Adrenal gland (tissue), 19 donors: ENCODE measurements around the gene ZNF697. TPM values are rescaled to one million over a fixed set of nuclear protein-coding genes. Genes with fewer than 3 reads are reported as not detected.
"Not testable (repeated sequence)": the region's sequence is repeated elsewhere in the genome, so short reads cannot be mapped to it uniquely, and the experiment has no call there.

Source experiments
- DNase-seq, 7 donors: peaks; one replicate each; pipeline ENCODE4 v3.0.0-alpha.2; 2019 to 2020
- H3K27ac ChIP-seq, 5 donors: fragments of 200-600 bp; sonication (generic) in 4 of 5; 1 replicate in 3 of 5; 2 replicates in 2 of 5; pipeline versions ENCODE4 v1.5.1 to v1.8.0; 2016 to 2020; ENCODE audit warnings: mild to moderate bottlenecking in 1 of 5
- H3K27me3 ChIP-seq: fragments of 200-600 bp; 2 replicates; pipeline ENCODE4 v1.8.0; 2021
- H3K36me3 ChIP-seq, 2 donors: fragments of 200-600 bp; replicated peaks in 1 of 2; 1 replicate in 1 of 2; 2 replicates in 1 of 2; pipeline versions ENCODE4 v1.5.1 to v1.8.0; 2018 to 2022
- H3K4me1 ChIP-seq, 2 donors: fragments of 200-600 bp; replicated peaks in 1 of 2; 1 replicate in 1 of 2; 2 replicates in 1 of 2; pipeline versions ENCODE4 v1.5.1 to v1.8.0; 2018 to 2021
- H3K4me3 ChIP-seq, 4 donors: fragments of 200-600 bp; sonication (generic) in 3 of 4; one replicate each; pipeline ENCODE4 v1.5.1; 2016 to 2018
- H3K9me3 ChIP-seq, 3 donors: fragments of 200-600 bp; sonication (generic) in 1 of 3; replicated peaks in 1 of 3; 1 replicate in 2 of 3; 2 replicates in 1 of 3; pipeline versions ENCODE4 v1.5.1 to v1.8.0; 2016 to 2021
- POLR2A ChIP-seq, 2 donors: fragments of 450-650 bp; IDR thresholded peaks; one replicate each; pipeline ENCODE4 v1.6.1; 2017; ENCODE audit warnings: antibody characterized with exemption in 2 of 2, mild to moderate bottlenecking in 2 of 2, moderate library complexity in 1 of 2
- WGBS, 4 donors: extraction: QIAGEN DNeasy Blood & Tissue Kit in 2 of 4; methylation state at CpG; one replicate each; pipeline versions ENCODE4 v1.1.5 to v1.1.7; 2013 to 2017; 5-methylcytosine and 5-hydroxymethylcytosine counted together
- intact Hi-C, 2 donors: fragments of 100-400 bp; cut with DNase I; formaldehyde crosslinking; loops; one replicate each; pipeline versions ENCODE4 v1.14.1 to v1.15.0; 2022 to 2023
- long read RNA-seq, 10 donors: library from polyadenylated mRNA in 3 of 10; unstranded in 2 of 10; stranded (forward) in 1 of 10; transcript quantifications; one replicate each; pipeline ENCODE4 v2.0.0 and lab custom pipeline, GENCODE V29; 2021 to 2026
- polyA plus RNA-seq, 3 donors: library from polyadenylated mRNA; stranded (reverse); fragments of 200-250 nt in 2 of 3; fragments of 350-450 nt in 1 of 3; fragmentation: Illumina TruSeq in 1 of 3; extraction: RNeasy Lipid Tissue Mini Kit (QIAGEN cat#74804) in 1 of 3; gene quantifications; one replicate each; pipeline ENCODE4 v1.2.3, GENCODE V29; 2013 to 2014
- total RNA-seq, 9 donors: library from RNA; depleted of rRNA in 4 of 9; stranded (reverse); fragments of >200 nt in 4 of 9; fragments of 120-200 nt in 1 of 9; fragmentation: NEBNext Ultra II Directional in 1 of 9; extraction: Animal tissue kit (Norgen Biotek cat#: 25700) in 1 of 9; gene quantifications; one replicate each; pipeline versions ENCODE4 v1.1.0 to v1.2.4, GENCODE V29; 2013 to 2023
- TF ChIP-seq, protein P1 (sequence below), 6 experiments: fragments of 450-650 bp in 4 of 6; fragments of 200-600 bp in 2 of 6; sonication (generic) in 1 of 6; IDR thresholded peaks; 1 replicate in 5 of 6; 2 replicates in 1 of 6; pipeline versions ENCODE4 v1.5.1 to v1.8.0; 2016 to 2021; ENCODE audit warnings: antibody characterized with exemption in 6 of 6, mild to moderate bottlenecking in 2 of 6, moderate library complexity in 1 of 6
- donor health status: healthy with polysubstance abuse.
- donor health status: Bipolar disorder and iron deficiency.
- donor health status: DM: yes; HTN: yes; CAD: no.
- donor health status: DM: no; HTN: no; CAD: no.
- donor health status: DM: no; HTN: no; CAD: no.
- donor health status: DM: yes; HTN: yes; CAD: no.

The ZNF697 gene
- total RNA-seq (10 to 100 TPM in 1 of 9 donors, 1 to 10 TPM in 8; 2.8 to 14.5 (median 5.9) TPM), polyA plus RNA-seq (1 to 10 TPM; 1.7 to 5.7 (median 1.9) TPM)
- long read RNA-seq, donor 1: 0 reads
- long read RNA-seq, donor 2: 0 reads
- long read RNA-seq, donor 3: 0 reads
- long read RNA-seq, donor 4, partial matches to known transcripts: 0 of 1 reads
- long read RNA-seq, donor 4, other reads (novel, unspliced or antisense): 1 of 1 reads
- long read RNA-seq, donor 5: 0 reads
- long read RNA-seq, donor 6: 0 reads
- long read RNA-seq, donor 7: 0 reads
- long read RNA-seq, donor 8: 0 reads
- long read RNA-seq, donor 9: 0 reads
- long read RNA-seq, donor 10: 0 reads

DNA sequence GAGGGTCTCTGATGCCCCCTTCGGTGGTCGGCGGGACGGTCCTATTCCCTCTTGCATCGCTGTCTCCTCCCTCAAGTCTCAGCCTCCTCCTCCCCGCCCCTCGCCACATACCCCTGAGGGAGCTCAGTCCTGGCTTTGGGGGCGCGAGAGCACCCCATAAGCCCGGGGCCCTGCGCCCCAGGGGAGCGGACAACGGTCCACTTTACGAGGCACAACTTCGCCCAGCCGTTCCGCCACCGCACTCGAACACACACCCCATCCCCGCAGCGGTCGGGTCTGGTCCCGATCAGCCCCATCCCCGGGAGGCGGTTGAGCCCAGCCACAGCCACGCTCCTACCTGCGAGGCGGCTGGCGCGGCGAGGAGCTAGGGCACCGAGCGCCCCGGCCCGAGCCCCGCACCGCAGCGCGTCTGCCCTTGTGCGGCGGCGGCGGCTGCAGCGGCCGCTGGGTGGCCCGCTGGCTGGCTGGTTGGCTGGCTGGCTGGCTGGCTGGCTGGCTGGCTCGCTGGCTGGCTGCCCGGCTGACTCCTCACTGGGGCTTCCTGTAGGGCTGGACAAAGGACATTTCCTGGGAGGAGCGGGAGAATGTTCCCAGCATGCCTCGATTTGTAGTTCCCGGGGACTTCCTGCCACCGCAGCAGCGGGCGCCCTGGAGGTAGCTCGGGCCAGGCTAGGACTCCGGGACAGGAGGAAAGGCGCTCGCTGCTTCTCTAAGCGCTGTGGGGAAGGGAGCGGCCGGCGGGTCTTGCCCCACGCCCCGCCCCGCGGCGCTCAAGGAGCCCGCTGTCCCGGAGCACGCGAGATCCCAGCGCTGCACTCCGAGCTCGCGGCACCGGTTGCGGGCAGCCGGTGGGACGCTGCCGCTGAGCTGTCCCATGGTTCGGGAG lies at the start of gene ZNF697:
ZNF697 (minus strand) TSS at position 533 of the 886 bp plus-strand sequence. CDS start 22,166 bp downstream, outside the sequence.
- H3K27ac ChIP-seq: peak within 1 kb of the TSS in 4 of 5 donors; percentile 37 to 94 (median 90)
- peak within 1 kb of the TSS; percentile 49 to 99 (median 68) for H3K4me3 ChIP-seq
- peak; percentile 98 to 99 (median 99) for DNase-seq
- 0% methylated on average over 18 to 81 of the region's 81 CpGs for WGBS, 4 donors
- intact Hi-C loops: no loop called here
- H3K4me1 ChIP-seq: peaks cover 0 to 16% of the 10 kb centered on the region in 2 donors
- peak; percentile 72 to 94 for TF ChIP-seq POLR2A (IDR thresholded peaks at IDR 0.05)
- TF ChIP-seq, protein P1, sequence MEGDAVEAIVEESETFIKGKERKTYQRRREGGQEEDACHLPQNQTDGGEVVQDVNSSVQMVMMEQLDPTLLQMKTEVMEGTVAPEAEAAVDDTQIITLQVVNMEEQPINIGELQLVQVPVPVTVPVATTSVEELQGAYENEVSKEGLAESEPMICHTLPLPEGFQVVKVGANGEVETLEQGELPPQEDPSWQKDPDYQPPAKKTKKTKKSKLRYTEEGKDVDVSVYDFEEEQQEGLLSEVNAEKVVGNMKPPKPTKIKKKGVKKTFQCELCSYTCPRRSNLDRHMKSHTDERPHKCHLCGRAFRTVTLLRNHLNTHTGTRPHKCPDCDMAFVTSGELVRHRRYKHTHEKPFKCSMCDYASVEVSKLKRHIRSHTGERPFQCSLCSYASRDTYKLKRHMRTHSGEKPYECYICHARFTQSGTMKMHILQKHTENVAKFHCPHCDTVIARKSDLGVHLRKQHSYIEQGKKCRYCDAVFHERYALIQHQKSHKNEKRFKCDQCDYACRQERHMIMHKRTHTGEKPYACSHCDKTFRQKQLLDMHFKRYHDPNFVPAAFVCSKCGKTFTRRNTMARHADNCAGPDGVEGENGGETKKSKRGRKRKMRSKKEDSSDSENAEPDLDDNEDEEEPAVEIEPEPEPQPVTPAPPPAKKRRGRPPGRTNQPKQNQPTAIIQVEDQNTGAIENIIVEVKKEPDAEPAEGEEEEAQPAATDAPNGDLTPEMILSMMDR (IDR thresholded peaks at IDR 0.05): peak in 2 of 6 experiments; percentile 61 to 68
- no peaks in the 10 kb centered on the region for H3K9me3 ChIP-seq
- no peaks in the 10 kb centered on the region for H3K36me3 ChIP-seq
- no peaks in the 10 kb centered on the region for H3K27me3 ChIP-seq

DNA sequence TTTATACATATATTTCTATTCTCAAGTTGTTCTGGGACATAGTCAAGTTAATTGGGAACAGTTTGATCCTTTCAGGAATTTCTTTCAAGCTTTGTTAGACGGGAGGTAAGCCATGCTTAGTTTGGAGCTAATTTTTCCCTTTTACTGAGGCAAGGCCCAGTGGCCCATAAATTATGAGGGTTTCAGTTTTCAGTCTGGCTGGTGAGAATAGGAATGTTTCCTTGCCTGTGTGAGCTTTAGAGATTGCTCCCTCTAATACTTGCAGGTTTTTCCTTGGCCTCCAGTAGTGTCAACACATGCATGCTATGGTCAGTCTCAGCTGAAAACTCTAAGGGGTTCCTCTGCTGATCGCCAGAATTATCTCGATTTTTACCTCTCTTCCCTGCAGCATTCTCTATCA lies 49.5 kb upstream of the ZNF697 start:
- no peak overlapping the region for H3K27ac ChIP-seq
- no peaks in the 10 kb centered on the region for H3K27me3 ChIP-seq
- no peaks in the 10 kb centered on the region for H3K36me3 ChIP-seq
- no peaks in the 10 kb centered on the region for H3K4me1 ChIP-seq
- H3K4me3 ChIP-seq: no peak overlapping the region
- peaks cover 0 to 3% (median 0%) of the 10 kb centered on the region in 3 donors for H3K9me3 ChIP-seq
- intact Hi-C loops: no loop called here
- TF ChIP-seq POLR2A (IDR thresholded peaks at IDR 0.05): no peak
- TF ChIP-seq, protein P1 (IDR thresholded peaks at IDR 0.05): no peak
- WGBS, 4 donors: 67 to 80% (median 74%) methylated on average over 3 of the region's 3 CpGs
- no peak for DNase-seq

DNA sequence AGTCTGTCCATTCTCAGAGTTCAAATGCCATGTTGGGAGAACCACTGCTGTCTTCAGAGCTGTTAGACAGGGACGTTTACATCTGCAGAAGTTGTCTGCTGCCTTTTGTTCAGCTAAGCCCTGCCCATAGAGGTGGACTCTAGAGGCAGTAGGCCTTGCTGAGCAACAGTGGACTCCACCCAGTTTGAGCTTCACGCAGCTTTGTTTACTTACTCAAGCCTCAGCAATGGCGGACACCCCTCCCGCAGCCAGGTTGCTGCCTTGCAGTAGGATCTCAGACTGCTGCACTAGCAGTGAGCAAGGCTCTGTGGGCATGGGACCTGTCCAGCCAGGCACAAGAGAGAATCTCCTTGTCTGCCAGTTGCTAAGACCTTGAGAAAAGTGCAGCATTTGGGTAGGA lies 48.8 kb upstream of the ZNF697 start:
- H3K27me3 ChIP-seq, H3K9me3 ChIP-seq, H3K4me3 ChIP-seq, DNase-seq, H3K4me1 ChIP-seq, H3K27ac ChIP-seq, H3K36me3 ChIP-seq, intact Hi-C loops: not testable (repeated sequence)
- WGBS, 4 donors: 67 to 81% (median 75%) methylated on average over 4 of the region's 4 CpGs

DNA sequence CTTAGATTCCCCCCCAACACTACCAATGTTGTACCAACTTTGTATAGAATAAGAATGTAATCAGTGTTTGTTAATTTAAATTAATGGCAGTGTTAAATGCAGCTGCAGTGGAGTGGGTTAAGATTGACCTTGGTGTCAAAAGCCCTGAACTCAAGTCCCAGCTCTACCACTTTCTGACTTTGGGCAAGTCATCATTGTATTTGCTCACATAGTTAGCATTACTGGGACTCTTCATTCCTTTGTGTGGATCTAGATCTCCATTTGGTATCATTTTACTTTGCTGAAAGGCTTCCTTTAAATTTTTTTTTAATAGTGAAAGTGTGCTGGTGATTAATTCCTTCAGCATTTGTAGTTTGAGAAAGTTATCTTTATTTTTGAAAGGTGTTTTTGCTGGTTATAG lies 41.4 kb upstream of the ZNF697 start:
- intact Hi-C loops: no loop called here
- no peaks in the 10 kb centered on the region for H3K27me3 ChIP-seq
- H3K9me3 ChIP-seq: no peaks in the 10 kb centered on the region
- no peaks in the 10 kb centered on the region for H3K4me1 ChIP-seq
- no peak overlapping the region for H3K4me3 ChIP-seq
- TF ChIP-seq, protein P1 (IDR thresholded peaks at IDR 0.05): no peak
- no peak for TF ChIP-seq POLR2A (IDR thresholded peaks at IDR 0.05)
- DNase-seq: no peak
- H3K27ac ChIP-seq: no peak overlapping the region
- H3K36me3 ChIP-seq: no peaks in the 10 kb centered on the region
